Smooth muscle cell of the brain vasculature (primary cell): Measurements from ENCODE around the gene TMEM129.

Experiments
- DNase-seq: peaks from one replicate; pipeline ENCODE4 v3.0.0-alpha.2; 2012; ENCODE audit warnings: low read depth, low spot score

The TMEM129 gene, protein sequence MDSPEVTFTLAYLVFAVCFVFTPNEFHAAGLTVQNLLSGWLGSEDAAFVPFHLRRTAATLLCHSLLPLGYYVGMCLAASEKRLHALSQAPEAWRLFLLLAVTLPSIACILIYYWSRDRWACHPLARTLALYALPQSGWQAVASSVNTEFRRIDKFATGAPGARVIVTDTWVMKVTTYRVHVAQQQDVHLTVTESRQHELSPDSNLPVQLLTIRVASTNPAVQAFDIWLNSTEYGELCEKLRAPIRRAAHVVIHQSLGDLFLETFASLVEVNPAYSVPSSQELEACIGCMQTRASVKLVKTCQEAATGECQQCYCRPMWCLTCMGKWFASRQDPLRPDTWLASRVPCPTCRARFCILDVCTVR

DNA sequence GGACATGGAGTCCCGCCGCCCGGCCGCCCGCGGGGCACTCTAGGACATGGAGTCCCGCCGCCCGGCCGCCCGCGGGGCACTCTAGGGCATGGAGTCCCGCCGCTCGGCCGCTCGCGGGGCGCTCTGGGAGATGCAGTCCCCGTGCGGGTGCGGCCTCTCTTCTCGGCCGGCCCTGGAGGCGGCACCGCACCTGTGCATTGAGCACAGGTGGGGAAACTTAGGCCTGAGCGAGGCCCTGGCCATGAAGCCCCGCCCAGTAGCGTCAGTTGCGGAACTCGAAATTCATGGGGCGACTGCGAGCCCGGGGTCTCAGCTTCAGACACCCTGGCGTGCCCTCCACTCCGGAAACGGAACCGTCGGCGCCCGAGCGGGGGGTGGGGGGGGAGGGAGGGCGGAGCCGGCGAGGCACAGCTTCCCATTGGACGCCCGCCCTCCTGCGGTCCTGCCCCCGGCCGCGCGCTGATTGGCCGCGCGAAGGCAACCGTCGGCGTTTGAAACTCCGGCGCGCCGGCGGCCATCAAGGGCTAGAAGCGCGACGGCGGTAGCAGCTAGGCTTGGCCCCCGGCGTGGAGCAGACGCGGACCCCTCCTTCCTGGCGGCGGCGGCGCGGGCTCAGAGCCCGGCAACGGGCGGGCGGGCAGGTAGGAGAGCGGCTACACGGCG lies at the start of gene TMEM129, which contains the start of gene TACC3:
TMEM129 (minus strand) TSS at position 321 of the 663 bp plus-strand sequence. CDS start 486 bp downstream, outside the sequence.
TACC3 (plus strand) TSS at position 519 of the 663 bp plus-strand sequence. CDS start 1,901 bp downstream, outside the sequence.
- DNase-seq, result peak; percentile 73

DNA sequence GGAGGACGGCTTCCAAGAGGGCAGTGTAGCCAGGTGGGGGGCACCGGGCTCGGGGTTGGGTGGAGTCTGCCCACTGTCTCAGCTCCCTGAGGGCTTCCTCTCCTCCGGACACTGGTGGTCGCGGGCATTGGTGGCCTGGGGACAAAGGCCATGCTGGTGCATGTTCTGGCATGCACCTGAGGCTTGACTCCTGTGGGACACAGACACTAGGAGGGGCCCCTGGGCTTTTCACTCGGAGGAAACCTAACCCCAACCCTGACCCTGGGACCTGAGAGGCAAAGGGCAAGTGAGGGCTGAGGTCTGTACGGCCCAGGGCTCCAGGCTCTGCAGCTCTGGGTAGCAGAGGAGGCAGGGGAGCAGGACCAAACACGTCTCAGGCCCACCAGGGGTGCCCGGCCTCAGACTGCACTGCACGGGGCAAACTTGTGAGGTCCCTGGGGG lies 49.7 kb upstream of the TMEM129 start:
- DNase-seq, result no peak

GRCh38 chr4:1770245-1770644 lies 49.1 kb upstream of the TMEM129 start:
- DNase-seq, result no peak

DNA sequence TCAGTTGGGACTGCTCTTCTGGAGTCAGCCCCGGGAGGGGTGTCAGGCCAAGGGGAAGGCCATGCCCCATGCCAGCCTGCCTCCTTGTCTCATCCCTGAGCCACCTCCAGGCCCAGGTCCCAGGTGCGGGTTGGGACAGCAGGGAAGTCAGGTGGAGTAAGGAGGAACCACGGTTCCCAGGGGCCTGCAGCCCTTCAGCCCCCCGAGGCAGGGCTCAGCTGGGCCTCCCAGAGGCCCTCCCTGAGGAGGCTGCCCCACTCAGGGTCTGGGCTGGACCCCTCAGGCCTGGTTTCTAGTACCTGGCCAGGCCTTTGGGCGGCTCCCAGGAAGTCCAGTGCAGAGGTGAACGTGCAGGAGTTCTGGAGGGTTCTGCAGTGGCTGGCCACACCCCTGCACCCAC lies 48.6 kb upstream of the TMEM129 start:
- no peak for DNase-seq

DNA sequence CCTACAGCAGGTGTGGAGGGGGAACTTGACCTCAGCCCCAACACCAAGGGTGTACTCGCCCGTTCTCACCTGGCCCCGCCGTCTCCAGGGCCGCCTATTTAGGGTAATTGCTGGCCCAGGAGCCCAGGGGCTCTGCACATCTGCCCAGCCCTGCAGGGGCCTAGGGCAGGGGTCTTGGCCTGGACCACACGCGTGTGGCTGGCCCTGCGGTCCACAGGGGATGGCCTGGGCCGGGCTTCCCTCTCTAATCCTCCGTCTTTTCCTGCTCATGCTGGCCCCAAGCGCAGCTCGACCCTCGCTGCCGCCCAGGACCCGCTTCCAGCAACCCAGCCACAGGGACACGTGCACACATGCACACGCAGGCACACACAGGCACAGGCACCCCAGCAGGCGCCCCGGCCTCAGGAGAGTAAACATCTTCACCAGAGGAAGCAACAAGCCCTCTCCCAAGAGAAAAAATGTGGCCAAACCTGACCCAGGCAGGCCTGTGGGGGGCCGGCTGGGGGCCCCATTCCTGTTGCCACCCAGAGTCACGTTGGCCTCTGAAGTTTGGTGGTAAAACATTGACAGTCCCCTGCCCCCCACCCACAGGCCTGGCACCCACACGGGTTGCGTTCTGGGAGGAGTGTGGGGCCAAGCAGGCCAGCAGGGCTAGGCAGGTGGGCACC lies 47.4 kb upstream of the TMEM129 start:
- DNase-seq, result no peak

DNA sequence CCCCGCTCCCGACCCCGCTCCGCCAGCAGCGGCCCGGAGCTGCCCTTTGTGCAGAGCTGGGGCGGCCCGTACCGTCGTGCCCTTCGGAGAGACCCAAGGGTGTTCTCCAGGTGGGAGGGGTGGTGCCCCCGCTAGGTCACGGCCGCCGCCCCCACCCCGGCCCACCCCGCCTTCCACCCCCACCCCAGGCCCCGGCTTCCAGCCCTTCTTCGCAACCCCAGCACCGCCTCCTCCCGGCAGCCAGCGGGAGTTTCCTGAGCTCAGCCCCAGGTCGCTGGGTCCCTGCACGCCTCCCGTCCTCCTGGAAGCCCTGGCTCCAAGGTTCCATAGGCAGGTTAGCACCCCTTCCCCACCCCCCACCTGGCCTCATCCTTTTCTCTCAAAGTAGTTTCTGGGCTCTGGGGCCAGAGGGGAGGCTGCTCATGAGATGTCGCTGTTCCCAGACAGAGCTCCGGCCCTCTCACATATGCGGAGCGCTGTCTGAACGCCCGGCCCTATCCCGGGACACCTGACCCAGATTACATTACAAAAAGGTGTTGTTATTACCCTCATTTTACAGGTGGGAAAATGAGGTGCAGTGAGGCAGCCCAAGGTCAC lies 46.7 kb upstream of the TMEM129 start:
- DNase-seq, result no peak

GRCh38 chr4:1767061-1767769 lies 46.1 kb upstream of the TMEM129 start:
- no peak for DNase-seq

GRCh38 chr4:1766106-1767060 lies 45.3 kb upstream of the TMEM129 start:
- no peak for DNase-seq

DNA sequence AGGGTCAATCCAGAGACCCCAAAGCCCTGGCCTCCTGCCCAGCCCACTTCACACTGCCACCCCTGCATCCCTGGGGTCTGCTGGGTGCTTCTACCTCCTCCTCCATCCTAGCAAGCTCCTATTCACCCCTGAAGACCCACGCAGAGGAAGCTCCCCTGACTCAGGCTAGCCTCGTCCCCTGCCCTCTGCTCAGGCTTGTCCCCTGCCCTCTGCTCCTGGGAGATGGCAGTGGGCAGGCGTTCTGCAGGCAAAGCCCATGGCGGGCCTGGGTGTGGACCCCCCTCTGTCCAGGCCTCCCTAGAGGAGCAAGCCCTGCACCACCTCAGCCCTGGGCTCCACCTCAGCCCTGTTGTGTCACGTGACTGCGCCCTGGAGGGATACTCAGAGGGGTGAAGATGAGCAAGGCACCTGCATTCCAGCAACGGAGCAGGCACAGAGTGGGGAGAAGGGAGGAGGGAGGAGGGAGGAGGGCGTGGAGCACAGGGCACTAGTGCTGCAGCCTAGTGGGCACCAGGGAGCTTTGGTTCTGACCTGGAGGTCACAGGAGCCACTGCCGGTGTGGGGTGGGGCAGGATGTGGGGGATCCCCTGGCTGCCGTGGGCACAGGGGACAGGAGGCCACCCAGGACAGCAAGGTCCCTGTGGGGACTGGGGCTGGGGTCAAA lies 44.4 kb upstream of the TMEM129 start:
- DNase-seq, result no peak

GRCh38 chr4:1764670-1765069 lies 43.5 kb upstream of the TMEM129 start:
- DNase-seq, result no peak

- peak; percentile 17 for DNase-seq
Observed at GRCh38 chr4:1763550-1764080, 42.5 kb upstream of the TMEM129 start.

- DNase-seq, result no peak
Observed at GRCh38 chr4:1763070-1763549, 42.0 kb upstream of the TMEM129 start.

GRCh38 chr4:1762264-1763010 lies 41.3 kb upstream of the TMEM129 start:
- DNase-seq, result no peak

GRCh38 chr4:1761130-1761689 lies 40.1 kb upstream of the TMEM129 start:
- DNase-seq, result no peak

GRCh38 chr4:1760521-1761071 lies 39.5 kb upstream of the TMEM129 start:
- no peak for DNase-seq

DNA sequence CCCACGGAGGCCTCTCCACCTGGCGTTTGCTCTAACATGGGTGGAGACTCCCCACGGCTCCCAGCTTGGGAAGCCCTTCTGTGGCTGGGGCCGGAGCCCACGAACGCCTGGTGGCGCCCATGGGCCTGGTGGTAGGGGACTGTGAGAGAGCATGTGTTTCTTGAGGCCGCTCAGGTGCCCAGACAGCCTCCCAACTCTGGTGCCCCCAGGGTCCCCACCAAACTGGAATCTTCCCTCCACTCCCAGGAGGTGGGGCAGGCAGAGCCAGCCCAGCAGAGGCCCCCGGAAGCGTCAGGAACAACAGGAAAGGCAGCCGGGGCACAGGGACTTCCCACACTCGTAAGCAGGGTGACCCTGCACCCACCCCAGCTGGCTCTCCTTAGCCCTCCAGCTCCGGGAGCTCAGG lies 38.7 kb upstream of the TMEM129 start:
- DNase-seq, result no peak

DNA sequence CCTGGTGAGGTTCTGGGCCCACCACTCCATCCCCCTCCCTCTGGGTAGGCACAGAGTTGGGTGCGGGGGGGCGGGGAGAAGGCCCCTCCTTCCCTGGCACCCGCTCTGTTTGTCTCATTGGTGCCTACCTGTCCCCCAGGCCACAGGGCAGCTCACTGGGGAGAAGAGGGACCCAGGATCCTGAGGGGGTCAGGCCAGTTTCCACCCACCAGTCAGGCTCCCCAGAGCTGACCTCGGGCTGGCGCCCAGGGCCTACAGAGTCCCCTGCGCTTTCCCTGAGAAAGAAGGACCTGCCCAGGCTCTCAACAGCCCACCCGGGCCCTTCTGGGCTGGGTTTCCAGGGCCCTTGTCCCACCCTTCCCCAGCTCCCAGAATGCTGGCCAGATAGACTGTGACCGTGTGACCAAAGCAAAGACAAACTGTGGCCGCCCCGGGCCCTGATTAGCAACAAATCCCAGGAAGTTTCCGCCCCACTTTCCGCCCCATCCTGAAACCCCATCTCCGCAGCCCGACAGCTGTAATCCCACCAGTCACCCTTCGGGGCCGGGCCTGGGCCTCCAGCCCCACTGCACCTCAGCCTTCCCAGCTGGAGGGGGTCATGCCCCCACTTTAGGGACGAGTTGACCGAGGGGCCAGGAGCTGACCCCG lies 38.2 kb upstream of the TMEM129 start:
- no peak for DNase-seq
